Stimulated activated CD4-positive, alpha-beta T cell treated with anti-CD3 and anti-CD28 coated beads, Interleukin-4, amount 100 ng/mL, for 48 hours (primary cell): Measurements from ENCODE around the gene ZBTB46.
"Not testable (repeated sequence)": the region's sequence is repeated elsewhere in the genome, so short reads cannot be mapped to it uniquely, and the experiment has no call there.

Experiments
- DNase-seq, 2 donors: peaks; one replicate each; pipeline ENCODE4 v3.0.0-alpha.2; 2020; ENCODE audit warnings: low read depth in 2 of 2

Gene ZBTB46

DNA sequence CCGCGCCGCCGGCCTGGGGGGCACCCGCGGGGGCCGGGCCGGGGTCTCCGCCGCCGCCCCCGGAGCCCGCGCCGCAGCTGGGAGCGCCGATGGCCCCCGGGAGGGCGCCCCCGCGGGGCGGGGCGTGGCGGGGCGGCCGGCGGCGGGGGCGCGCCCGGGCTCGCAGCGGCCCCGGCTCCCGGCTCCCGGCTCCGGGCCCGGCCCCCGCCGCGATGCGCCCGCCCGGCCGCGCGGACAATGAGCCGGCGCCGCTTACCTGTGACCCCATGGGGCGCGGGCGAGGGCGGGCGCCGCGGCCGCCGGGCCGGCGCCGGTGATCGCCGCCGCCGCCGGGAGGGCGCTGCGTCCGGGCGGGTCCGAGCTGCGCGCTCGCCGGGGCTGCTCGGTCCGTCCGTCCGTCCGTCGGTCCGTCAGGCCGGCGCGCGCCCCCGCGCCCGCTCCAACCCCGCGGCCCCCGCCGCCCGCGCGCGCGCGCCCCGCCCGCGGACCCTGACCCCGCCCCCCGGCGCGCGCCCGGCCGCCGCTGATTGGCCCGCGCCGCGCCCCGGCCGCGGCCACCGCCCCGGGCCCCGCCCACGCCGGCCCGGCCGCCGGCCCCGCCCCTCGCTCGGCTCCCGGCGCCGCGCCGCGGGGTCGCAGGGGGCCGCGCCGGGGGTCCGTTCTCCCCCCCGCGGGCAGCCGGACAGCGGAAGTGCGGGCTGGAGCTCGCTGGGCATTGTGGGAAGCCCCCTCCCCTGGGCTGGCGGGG, at the start of gene ZBTB46:
Gene ZBTB46 (minus strand): TSS at position 424 of the 748 bp plus-strand sequence. CDS start 40,507 bp downstream, outside the sequence.
- peak in 1 of 2 donors; percentile 19 for DNase-seq

- no peak for DNase-seq
Observed at GRCh38 chr20:63878899-63879663, 48.0 kb upstream of the ZBTB46 start.

GRCh38 chr20:63877755-63878470, 46.8 kb upstream of the ZBTB46 start:
- no peak for DNase-seq

DNA sequence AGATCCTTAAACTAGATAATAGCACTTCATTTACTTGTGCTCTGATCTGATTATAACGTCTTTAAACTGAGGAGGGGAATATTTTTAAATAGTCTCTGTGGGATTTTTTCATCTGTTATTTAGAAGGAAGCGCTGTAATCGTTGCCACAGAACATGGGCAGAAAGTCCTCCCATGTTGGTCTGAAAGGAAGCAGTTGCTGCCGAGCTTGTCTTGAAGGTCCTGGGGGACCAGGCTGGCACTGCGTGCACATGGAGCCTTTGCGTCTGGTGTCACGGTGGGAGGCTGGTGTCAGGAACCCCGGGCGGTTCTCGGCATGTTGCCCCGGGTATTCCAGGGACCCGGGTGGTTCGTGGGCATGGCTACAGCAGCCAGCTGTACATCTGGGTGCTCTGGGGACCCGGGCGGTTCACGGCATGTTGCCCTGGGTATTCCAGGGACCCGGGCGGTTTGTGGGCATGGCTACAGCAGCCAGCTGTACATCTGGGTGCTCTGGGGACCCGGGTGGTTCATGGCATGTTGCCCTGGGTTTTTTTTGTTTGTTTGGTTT, 45.5 kb upstream of the ZBTB46 start:
- DNase-seq = no peak

DNA sequence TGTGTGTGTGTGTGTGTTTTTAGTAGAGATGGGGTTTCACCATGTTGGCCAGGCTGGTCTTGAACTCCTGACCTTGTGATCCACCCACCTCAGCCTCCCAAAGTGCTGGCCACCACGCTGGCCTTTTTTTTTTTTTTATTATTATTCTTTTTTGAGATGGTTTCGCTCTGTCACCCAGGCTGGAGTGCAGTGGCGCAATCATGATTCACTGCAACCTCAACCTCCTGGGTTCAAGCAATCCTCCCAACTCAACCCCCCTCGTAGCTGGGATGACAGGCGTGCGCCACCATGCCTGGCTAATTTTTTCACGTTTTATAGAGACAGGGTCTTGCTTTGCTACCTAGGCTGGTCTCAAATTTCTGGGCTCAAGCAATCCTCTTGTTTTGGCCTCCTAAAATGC, 43.2 kb upstream of the ZBTB46 start:
- DNase-seq = not testable (repeated sequence)

- peak; percentile 47 for DNase-seq
Observed at GRCh38 chr20:63873477-63873971, 42.5 kb upstream of the ZBTB46 start.

GRCh38 chr20:63868264-63868663, 37.2 kb upstream of the ZBTB46 start:
- DNase-seq = no peak

DNA sequence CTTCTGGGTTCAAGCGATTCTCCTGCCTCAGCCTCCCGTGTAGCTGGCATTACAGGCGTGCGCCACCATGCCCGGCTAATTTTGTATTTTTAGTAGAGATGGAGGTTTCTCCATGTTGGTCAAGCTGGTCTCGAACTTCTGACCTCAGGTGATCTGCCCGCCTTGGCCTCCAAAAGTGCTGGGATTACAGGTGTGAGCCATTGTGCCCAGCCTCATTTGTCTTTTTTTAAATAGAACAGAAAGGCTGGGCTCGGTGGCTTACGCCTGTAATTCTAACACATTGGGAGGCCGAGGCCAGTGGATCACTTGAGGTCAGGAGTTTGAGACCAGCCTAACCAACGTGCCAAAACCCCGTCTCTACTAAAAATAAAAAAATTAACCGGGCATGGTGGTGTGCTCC, 36.0 kb upstream of the ZBTB46 start:
- DNase-seq = not testable (repeated sequence)

DNA sequence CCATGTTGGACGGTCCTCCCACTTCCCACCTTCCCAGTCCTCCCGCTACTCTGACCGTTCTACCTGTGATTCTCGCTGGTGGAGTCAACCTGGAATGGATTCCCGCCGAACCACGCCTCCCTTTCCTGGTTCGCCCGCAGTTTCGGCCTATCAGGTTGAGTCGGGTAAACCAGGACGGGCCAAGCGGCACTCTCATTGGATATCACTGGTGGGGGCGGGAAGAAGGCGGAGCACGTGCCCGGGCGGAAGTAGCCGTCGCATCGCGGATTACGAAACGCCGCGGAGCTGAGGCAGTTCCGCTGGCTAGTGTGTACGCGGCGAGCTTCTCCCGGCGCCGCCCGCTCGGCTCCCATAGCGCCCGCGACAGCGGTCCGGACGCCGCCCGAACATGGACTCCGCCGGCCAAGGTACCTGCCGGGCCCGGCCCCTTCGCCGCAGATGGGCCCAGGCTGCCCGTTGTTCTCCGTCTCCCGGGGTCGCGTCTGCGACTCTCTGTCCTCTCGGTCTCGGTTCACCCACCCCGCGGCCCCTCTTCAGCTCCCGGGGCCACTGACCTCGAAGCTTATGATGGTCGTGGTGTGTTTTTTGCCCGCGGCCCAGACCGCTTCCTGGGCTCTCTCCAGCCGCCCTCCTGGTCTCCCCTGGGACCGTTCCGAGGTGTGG, 34.0 kb upstream of the ZBTB46 start, which contains the start of gene TPD52L2:
Gene TPD52L2 (plus strand): TSS at position 293 of the 663 bp plus-strand sequence. CDS start 96 bp downstream, at position 389.
- DNase-seq = peak; percentile 93 to 98

- no peak for DNase-seq
Observed at GRCh38 chr20:63864545-63864977, 33.5 kb upstream of the ZBTB46 start.

GRCh38 chr20:63863798-63864544, 32.9 kb upstream of the ZBTB46 start:
- peak; percentile 55 to 76 for DNase-seq

DNA sequence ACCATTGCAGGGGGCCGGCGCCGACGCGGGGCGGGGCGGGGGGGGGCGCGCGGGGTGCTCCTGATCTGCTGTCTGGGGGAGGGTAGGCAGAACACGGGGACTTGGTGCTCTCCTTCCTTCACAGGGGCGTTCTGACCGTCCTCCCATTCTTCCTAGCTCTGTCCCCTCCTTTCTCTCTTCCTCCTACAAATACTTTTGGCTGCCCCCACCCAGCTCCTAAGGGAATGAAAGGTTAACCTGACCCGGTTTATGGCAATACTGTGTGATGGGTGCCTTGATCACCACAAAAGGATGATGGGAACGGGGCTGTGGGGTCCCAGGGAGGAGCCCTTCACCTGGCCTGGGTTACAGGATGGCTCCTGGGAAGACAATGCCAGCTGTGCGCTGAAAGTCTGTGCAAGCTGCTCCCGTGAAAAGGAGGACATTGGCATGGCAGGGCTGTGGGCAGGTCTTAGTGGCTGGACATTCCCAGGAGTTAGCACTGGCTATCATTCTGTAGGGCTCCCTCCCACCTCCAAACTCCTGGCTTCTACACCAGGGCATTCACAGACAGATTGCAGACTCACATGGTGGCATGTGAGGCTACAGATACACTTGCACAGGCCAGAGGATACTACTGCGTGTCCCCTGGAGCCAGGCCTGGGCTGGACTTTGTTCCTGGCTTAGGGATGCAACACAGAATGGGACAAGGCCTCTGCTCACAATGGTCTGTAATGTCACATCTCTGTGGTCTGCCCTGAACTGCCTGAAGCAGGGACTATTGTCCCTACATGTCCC, 32.1 kb upstream of the ZBTB46 start:
- no peak for DNase-seq

GRCh38 chr20:63861981-63862901, 31.2 kb upstream of the ZBTB46 start:
- DNase-seq = no peak

DNA sequence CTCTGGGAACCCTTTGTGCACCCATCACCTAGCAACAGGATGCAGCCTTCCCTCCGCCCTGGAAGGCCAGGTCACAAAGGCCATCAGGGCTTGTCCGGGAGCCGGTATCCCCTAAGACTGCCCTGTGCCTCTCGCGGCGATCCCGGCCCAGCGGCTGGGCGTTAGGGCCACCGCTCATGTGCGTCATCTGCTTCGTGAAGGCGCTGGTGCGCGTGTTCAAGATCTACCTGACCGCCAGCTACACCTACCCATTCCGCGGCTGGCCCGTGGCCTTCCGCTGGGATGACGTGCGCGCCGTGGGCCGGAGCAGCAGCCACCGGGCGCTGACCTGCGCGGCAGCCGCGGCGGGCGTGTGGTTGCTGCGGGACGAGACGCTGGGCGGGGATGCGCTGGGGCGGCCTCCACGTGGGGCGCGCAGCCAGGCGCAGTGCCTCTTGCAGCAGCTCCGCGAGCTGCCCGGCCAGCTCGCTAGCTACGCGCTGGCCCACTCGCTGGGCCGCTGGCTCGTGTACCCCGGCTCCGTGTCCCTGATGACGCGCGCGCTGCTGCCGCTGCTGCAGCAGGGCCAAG, 30.4 kb upstream of the ZBTB46 start, which contains the start of gene ABHD16B:
Gene ABHD16B (plus strand): TSS at position 134 of the 570 bp plus-strand sequence. CDS start 43 bp downstream, at position 177.
- DNase-seq = no peak

DNA sequence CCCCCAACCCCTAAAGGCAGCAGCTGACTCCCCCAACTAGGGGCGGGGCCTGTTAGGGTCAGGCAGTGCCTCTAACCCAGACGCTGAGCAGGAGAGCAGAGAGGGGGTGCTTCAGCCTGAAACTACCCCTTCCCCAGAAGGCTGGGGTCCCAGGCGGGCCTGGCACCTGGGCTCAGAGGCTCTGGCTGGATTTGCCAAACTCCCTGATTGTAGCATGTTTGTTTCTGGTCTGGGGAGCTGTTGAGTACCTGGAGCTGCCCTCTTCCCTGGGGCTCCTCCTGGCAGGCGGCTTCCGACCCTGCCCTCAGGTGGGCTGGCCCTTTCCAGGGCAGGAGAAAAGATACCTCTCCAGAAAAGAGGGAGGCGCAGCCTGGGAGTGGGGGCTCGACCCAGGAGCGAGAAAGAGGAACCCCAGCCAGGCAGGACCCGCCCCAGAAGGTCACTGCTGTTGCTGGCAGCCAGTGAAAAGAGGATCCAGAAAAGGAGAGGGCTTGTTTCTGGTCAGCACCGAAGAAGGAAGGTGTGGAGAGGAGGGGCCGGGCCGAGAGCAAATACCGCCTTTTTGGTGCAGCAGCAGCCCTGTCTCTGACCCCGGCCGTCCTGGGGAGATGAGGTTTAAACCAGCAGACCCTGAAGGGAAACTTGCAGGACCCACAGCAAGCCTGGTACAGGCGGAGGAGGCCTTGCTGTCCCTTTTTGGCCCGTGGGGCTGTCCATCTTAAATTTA, 29.4 kb upstream of the ZBTB46 start:
- DNase-seq = no peak

DNA sequence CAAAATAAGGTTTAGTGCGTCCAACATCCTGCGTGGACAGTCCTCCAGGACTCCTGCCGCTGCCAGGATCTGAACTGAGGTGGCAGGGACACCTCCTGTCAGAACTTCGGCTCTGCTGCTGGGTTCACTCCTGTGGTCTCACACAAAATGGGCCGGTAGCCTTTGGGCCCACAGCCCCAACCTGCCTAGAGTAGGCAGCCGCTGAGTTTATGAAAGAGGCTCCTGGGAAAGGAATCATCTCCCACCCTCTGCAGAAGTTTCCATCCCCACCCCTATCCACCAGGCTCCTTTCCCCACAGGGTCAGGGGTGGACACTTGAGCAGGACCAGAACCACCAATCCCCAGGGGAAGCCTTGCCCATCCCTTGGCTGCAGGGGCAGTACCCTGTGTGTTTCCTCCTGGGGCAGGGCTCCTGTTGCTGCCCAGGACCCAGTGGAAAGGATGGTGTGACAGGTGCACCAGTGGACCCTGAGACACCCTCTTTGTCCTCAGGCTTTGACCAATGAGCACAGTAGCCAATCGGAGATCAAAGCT, 28.2 kb upstream of the ZBTB46 start:
- no peak for DNase-seq
